Neural cell (in vitro differentiated cells): ENCODE results near the gene RNPEPL1. TPM values are rescaled to one million over a fixed set of nuclear protein-coding genes. Genes with fewer than 3 reads are reported as not detected.

Experiments used
- H2AFZ ChIP-seq: fragments of 200-600, 300-800 bp; sonication (generic), shearing (Covaris generic); 2 replicates; pipeline ENCODE4 v1.6.0; 2014; ENCODE audit warnings: low read depth, mild to moderate bottlenecking, antibody characterized with exemption, low read length, moderate library complexity
- H3F3A ChIP-seq: fragments of 200-600 bp; shearing (Covaris generic); 2 replicates; pipeline ENCODE4 v1.6.1; 2016; ENCODE audit warnings: mild to moderate bottlenecking, moderate library complexity, mixed read lengths, antibody characterized with exemption, low read length; ENCODE audit not compliant: insufficient read depth, poor library complexity, severe bottlenecking
- H3K27ac ChIP-seq: fragments of 200-600, 300-800 bp; sonication (generic), shearing (Covaris generic); 2 replicates; pipeline ENCODE4 v1.5.1; 2014; ENCODE audit warnings: mild to moderate bottlenecking, low read length, moderate library complexity
- H3K27me3 ChIP-seq: fragments of 300-800, 200-600 bp; sonication (generic), shearing (Covaris generic); 2 replicates; pipeline ENCODE4 v1.6.0; 2014; ENCODE audit warnings: mild to moderate bottlenecking, low read depth, low read length, moderate library complexity; ENCODE audit not compliant: insufficient read depth
- H3K36me3 ChIP-seq: fragments of 300-800, 200-600 bp; sonication (generic), shearing (Covaris generic); 2 replicates; pipeline ENCODE4 v1.5.1; 2014; ENCODE audit warnings: mild to moderate bottlenecking, antibody characterized with exemption, low read length, moderate library complexity; ENCODE audit not compliant: insufficient read depth
- H3K4me2 ChIP-seq: fragments of 300-800, 200-600 bp; sonication (generic), shearing (Covaris generic); 2 replicates; pipeline ENCODE4 v1.6.0; 2014; ENCODE audit warnings: mild to moderate bottlenecking, low read length
- H3K4me3 ChIP-seq: fragments of 300-800, 200-600 bp; sonication (generic), shearing (Covaris generic); 2 replicates; pipeline ENCODE4 v1.5.1; 2014; ENCODE audit warnings: mild to moderate bottlenecking, low read length, moderate library complexity
- H3K79me2 ChIP-seq: fragments of 200-600 bp; shearing (Covaris generic); replicated peaks from 2 replicates; pipeline ENCODE4 v1.6.0; 2014; ENCODE audit warnings: mild to moderate bottlenecking, low read length, moderate library complexity; ENCODE audit not compliant: insufficient read depth
- H3K9ac ChIP-seq: fragments of 300-800, 200-600 bp; sonication (generic), shearing (Covaris generic); 2 replicates; pipeline ENCODE4 v1.6.1; 2016; ENCODE audit warnings: mild to moderate bottlenecking, low read length, mixed read lengths
- H3K9me2 ChIP-seq: fragments of 200-600 bp; shearing (Covaris generic); 2 replicates; pipeline ENCODE4 v1.6.1; 2016; ENCODE audit warnings: mild to moderate bottlenecking, low read length, mixed read lengths; ENCODE audit not compliant: insufficient read depth
- H3K9me3 ChIP-seq: fragments of 200-600, 300-800 bp; sonication (generic), shearing (Covaris generic); 2 replicates; pipeline ENCODE4 v1.6.1; 2016; ENCODE audit warnings: mild to moderate bottlenecking, mixed run types, low read length, moderate library complexity, mixed read lengths
- H4K20me1 ChIP-seq: fragments of 200-600 bp; shearing (Covaris generic); 2 replicates; pipeline ENCODE4 v1.6.1; 2016; ENCODE audit warnings: mild to moderate bottlenecking, mixed run types; ENCODE audit not compliant: insufficient read depth
- EP300 ChIP-seq: fragments of 450-650 bp; conservative IDR thresholded peaks from 2 replicates; pipeline ENCODE4 v1.6.1; 2014; ENCODE audit warnings: antibody characterized with exemption, mild to moderate bottlenecking, moderate library complexity; ENCODE audit not compliant: poor library complexity, severe bottlenecking
- EZH2 ChIP-seq: fragments of 200-600, 300-800 bp; shearing (Covaris generic), sonication (generic); IDR thresholded peaks from 2 replicates; pipeline ENCODE4 v1.6.1; 2014; ENCODE audit warnings: antibody characterized with exemption, low read length, borderline replicate concordance, mild to moderate bottlenecking; ENCODE audit not compliant: insufficient read depth, poor library complexity, severe bottlenecking
- MXI1 ChIP-seq: fragments of 450-650 bp; conservative IDR thresholded peaks from 2 replicates; pipeline ENCODE4 v1.6.1; 2014; ENCODE audit warnings: antibody characterized with exemption, mild to moderate bottlenecking; ENCODE audit not compliant: poor library complexity, severe bottlenecking
- POLR2AphosphoS5 ChIP-seq: IDR thresholded peaks from 2 replicates; pipeline ENCODE4 v1.6.1; 2012
- RAD21 ChIP-seq: fragments of 450-650 bp; conservative IDR thresholded peaks from 2 replicates; pipeline ENCODE4 v1.6.1; 2014; ENCODE audit warnings: antibody characterized with exemption, mild to moderate bottlenecking, moderate library complexity
- SMC3 ChIP-seq: fragments of 450-650 bp; conservative IDR thresholded peaks from 2 replicates; pipeline ENCODE4 v1.6.1; 2014; ENCODE audit warnings: antibody characterized with exemption, mild to moderate bottlenecking, moderate library complexity; ENCODE audit not compliant: poor library complexity
- TAF1 ChIP-seq: IDR thresholded peaks from 2 replicates; pipeline ENCODE4 v1.6.1; 2012; ENCODE audit warnings: low read depth
- polyA plus RNA-seq: library from polyadenylated mRNA; depleted of rRNA; stranded (reverse); fragments of >200 nt; gene quantifications from 2 replicates; pipeline ENCODE4 v1.2.3, GENCODE V29; 2014
- TF ChIP-seq, protein P1 (sequence below): IDR thresholded peaks from 2 replicates; pipeline ENCODE4 v1.6.1; 2012; ENCODE audit warnings: borderline replicate concordance
- TF ChIP-seq, protein P2 (sequence below): fragments of 450-650 bp; IDR thresholded peaks from 2 replicates; pipeline ENCODE4 v1.5.1; 2014; ENCODE audit warnings: antibody characterized with exemption, mild to moderate bottlenecking, moderate library complexity; ENCODE audit not compliant: poor library complexity, severe bottlenecking

RNPEPL1 gene
- polyA plus RNA-seq, 1 donor from 2014 or later: 16.1 TPM

DNA sequence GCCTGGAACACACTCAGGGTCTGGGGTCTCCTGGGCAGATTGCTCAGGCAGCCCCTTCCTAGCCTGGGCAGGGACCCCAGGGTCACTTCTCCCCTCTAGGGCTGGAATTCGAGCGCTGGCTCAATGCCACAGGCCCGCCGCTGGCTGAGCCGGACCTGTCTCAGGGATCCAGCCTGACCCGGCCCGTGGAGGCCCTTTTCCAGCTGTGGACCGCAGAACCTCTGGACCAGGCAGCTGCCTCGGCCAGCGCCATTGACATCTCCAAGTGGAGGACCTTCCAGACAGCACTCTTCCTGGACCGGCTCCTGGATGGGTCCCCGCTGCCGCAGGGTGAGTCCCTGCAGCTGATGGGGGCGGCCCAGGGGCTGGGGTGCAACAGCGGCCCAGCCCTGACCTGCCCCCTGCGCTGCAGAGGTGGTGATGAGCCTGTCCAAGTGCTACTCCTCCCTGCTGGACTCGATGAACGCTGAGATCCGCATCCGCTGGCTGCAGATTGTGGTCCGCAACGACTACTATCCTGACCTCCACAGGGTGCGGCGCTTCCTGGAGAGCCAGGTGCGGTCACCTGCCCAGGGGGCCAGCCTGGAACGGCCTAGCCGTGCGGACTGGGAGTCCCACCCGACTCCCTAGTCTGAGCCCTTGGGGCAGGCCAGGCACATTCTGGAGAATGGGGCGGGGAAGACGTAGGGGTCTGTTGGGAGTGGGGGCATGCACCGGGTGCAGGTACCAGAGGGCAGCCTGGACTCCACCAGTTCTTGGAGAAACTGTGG is 8.3 kb downstream of the RNPEPL1 start:
- no peaks in the 10 kb centered on the region for H3K9me3 ChIP-seq
- no peak overlapping the region for H3K9ac ChIP-seq
- no peak overlapping the region for H3K27ac ChIP-seq
- no peak overlapping the region for H3K4me3 ChIP-seq
- no peaks in the 10 kb centered on the region for H4K20me1 ChIP-seq
- no peaks in the 10 kb centered on the region for H3K36me3 ChIP-seq
- H3K4me2 ChIP-seq: no peak overlapping the region
- H3K79me2 ChIP-seq: peaks cover 3% of the 10 kb centered on the region
- no peak overlapping the region for H2AFZ ChIP-seq
- TF ChIP-seq RAD21 (no peak), EZH2 (no peak), MXI1 (no peak), SMC3 (no peak), EP300 (no peak), TAF1 (no peak), POLR2AphosphoS5 (no peak)
- TF ChIP-seq, protein P1, sequence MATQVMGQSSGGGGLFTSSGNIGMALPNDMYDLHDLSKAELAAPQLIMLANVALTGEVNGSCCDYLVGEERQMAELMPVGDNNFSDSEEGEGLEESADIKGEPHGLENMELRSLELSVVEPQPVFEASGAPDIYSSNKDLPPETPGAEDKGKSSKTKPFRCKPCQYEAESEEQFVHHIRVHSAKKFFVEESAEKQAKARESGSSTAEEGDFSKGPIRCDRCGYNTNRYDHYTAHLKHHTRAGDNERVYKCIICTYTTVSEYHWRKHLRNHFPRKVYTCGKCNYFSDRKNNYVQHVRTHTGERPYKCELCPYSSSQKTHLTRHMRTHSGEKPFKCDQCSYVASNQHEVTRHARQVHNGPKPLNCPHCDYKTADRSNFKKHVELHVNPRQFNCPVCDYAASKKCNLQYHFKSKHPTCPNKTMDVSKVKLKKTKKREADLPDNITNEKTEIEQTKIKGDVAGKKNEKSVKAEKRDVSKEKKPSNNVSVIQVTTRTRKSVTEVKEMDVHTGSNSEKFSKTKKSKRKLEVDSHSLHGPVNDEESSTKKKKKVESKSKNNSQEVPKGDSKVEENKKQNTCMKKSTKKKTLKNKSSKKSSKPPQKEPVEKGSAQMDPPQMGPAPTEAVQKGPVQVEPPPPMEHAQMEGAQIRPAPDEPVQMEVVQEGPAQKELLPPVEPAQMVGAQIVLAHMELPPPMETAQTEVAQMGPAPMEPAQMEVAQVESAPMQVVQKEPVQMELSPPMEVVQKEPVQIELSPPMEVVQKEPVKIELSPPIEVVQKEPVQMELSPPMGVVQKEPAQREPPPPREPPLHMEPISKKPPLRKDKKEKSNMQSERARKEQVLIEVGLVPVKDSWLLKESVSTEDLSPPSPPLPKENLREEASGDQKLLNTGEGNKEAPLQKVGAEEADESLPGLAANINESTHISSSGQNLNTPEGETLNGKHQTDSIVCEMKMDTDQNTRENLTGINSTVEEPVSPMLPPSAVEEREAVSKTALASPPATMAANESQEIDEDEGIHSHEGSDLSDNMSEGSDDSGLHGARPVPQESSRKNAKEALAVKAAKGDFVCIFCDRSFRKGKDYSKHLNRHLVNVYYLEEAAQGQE: no peak
- TF ChIP-seq, protein P2, sequence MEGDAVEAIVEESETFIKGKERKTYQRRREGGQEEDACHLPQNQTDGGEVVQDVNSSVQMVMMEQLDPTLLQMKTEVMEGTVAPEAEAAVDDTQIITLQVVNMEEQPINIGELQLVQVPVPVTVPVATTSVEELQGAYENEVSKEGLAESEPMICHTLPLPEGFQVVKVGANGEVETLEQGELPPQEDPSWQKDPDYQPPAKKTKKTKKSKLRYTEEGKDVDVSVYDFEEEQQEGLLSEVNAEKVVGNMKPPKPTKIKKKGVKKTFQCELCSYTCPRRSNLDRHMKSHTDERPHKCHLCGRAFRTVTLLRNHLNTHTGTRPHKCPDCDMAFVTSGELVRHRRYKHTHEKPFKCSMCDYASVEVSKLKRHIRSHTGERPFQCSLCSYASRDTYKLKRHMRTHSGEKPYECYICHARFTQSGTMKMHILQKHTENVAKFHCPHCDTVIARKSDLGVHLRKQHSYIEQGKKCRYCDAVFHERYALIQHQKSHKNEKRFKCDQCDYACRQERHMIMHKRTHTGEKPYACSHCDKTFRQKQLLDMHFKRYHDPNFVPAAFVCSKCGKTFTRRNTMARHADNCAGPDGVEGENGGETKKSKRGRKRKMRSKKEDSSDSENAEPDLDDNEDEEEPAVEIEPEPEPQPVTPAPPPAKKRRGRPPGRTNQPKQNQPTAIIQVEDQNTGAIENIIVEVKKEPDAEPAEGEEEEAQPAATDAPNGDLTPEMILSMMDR: no peak
- H3K27me3 ChIP-seq: no peaks in the 10 kb centered on the region
- H3F3A ChIP-seq: no peaks in the 10 kb centered on the region
- H3K9me2 ChIP-seq: no peaks in the 10 kb centered on the region

DNA sequence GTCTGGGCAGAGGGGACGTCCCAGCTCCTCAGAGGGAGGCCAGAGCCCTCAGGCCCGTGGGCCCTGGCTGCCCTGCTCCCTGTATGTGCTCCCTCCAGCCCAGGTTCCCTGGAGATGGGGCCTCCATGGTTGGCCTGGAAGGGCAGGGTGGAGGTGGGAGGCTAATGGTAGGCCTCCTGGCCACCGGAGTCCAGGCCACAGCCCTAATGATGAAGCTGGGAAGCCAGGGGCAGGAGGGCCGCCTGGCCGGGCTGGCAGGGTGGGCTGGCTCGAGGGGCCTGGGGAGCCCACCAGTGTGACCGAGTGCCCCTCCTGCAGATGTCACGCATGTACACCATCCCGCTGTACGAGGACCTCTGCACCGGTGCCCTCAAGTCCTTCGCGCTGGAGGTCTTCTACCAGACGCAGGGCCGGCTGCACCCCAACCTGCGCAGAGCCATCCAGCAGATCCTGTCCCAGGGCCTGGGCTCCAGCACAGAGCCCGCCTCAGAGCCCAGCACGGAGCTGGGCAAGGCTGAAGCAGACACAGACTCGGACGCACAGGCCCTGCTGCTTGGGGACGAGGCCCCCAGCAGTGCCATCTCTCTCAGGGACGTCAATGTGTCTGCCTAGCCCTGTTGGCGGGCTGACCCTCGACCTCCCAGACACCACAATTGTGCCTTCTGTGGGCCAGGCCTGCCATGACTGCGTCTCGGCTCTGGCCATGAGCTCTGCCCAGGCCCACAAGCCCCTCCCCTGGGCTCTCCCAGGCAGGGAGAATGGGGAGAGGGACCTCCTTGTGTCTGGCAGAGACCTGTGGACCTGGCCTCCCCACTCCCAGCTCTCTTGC is 9.2 kb downstream of the RNPEPL1 start:
- Histone ChIP-seq H3K9me3 (no peaks in the 10 kb centered on the region), H3F3A (no peaks in the 10 kb centered on the region), H4K20me1 (no peaks in the 10 kb centered on the region), H2AFZ (no peak overlapping the region), H3K4me3 (no peak overlapping the region), H3K79me2 (peaks cover 3% of the 10 kb centered on the region), H3K36me3 (no peaks in the 10 kb centered on the region), H3K9me2 (no peaks in the 10 kb centered on the region), H3K27ac (no peak overlapping the region), H3K4me2 (no peak overlapping the region), H3K27me3 (no peaks in the 10 kb centered on the region), H3K9ac (no peak overlapping the region)
- TF ChIP-seq, protein P2: no peak
- no peak for TF ChIP-seq RAD21
- TF ChIP-seq EZH2: no peak
- TF ChIP-seq POLR2AphosphoS5: no peak
- TF ChIP-seq EP300: no peak
- TF ChIP-seq, protein P1: no peak
- no peak for TF ChIP-seq TAF1
- TF ChIP-seq SMC3: no peak
- TF ChIP-seq MXI1: no peak
